Gastroesophageal sphincter (tissue), 4 donors: ENCODE measurements around the gene TBX20. TPM values are rescaled to one million over a fixed set of nuclear protein-coding genes. Genes with fewer than 3 reads are reported as not detected.

Experiments used
- ATAC-seq: fragments of 150-250 bp; one replicate; pipeline ENCODE4 v1.9.1; 2016; ENCODE audit warnings: mild to moderate bottlenecking, moderate library complexity
- H3K27ac ChIP-seq, 4 donors: fragments of 200-600 bp; sonication (generic) in 3 of 4; 1 replicate in 3 of 4; 2 replicates in 1 of 4; pipeline ENCODE4 v1.5.1; 2016 to 2019
- H3K27me3 ChIP-seq: fragments of 200-600 bp; sonication (generic); one replicate; pipeline ENCODE4 v1.5.1; 2019
- H3K36me3 ChIP-seq, 2 donors: fragments of 200-600 bp; sonication (generic); one replicate each; pipeline ENCODE4 v1.5.1; 2019; ENCODE audit warnings: control low read depth in 1 of 2
- H3K4me1 ChIP-seq, 3 donors: fragments of 200-600 bp; sonication (generic); 1 replicate in 2 of 3; 2 replicates in 1 of 3; pipeline ENCODE4 v1.5.1; 2016 to 2019; ENCODE audit warnings: control low read depth in 2 of 3
- H3K4me3 ChIP-seq, 2 donors: fragments of 200-600 bp; sonication (generic); one replicate each; pipeline ENCODE4 v1.5.1; 2019; ENCODE audit warnings: mild to moderate bottlenecking in 1 of 2, moderate library complexity in 1 of 2
- H3K9me3 ChIP-seq, 3 donors: fragments of 200-600 bp; sonication (generic); one replicate each; pipeline ENCODE4 v1.5.1; 2017 to 2019; ENCODE audit warnings: control low read depth in 2 of 3
- CTCF ChIP-seq, 4 experiments: fragments of 200-600 bp in 2 of 4; fragments of 450-650 bp in 2 of 4; sonication (generic) in 1 of 4; IDR thresholded peaks; one replicate each; pipeline ENCODE4 v1.5.1; 2017 to 2019; ENCODE audit warnings: antibody characterized with exemption in 4 of 4, mild to moderate bottlenecking in 2 of 4, moderate library complexity in 2 of 4
- EP300 ChIP-seq: sonication (generic); formaldehyde crosslinking; IDR thresholded peaks from one replicate; pipeline ENCODE4 v1.6.1; 2017; ENCODE audit warnings: antibody characterized with exemption, mild to moderate bottlenecking
- POLR2A ChIP-seq, 2 donors: fragments of 450-650 bp; IDR thresholded peaks; one replicate each; pipeline ENCODE4 v1.6.1; 2017; ENCODE audit warnings: antibody characterized with exemption in 2 of 2, mild to moderate bottlenecking in 2 of 2, moderate library complexity in 1 of 2
- POLR2AphosphoS5 ChIP-seq: sonication (generic); formaldehyde crosslinking; IDR thresholded peaks from one replicate; pipeline ENCODE4 v1.6.1; 2017; ENCODE audit warnings: antibody characterized with exemption
- WGBS, 2 donors: methylation state at CpG; one replicate each; pipeline ENCODE4 v1.1.5; 2018; ENCODE audit warnings: low coverage in 1 of 2; 5-methylcytosine and 5-hydroxymethylcytosine counted together
- total RNA-seq, 4 donors: library from RNA; depleted of rRNA; stranded (reverse); fragments of >200 nt; gene quantifications; one replicate each; pipeline ENCODE4 v1.1.0, GENCODE V29; 2016

The TBX20 gene
- total RNA-seq, 4 donors from 2014 or later, result 0.54 to 5.4 TPM; not detected in 2

- no peak for ATAC-seq
- H3K4me1 ChIP-seq, result peaks cover 0 to 39% (median 14%) of the 10 kb centered on the region in 3 donors
- no peak overlapping the region for H3K4me3 ChIP-seq
- H3K36me3 ChIP-seq, result no peaks in the 10 kb centered on the region
- 12 to 20% methylated on average over 12 to 15 of the region's 19 CpGs for WGBS, 2 donors
- no peak for TF ChIP-seq POLR2A (IDR thresholded peaks at IDR 0.05)
- no peak for TF ChIP-seq EP300
- TF ChIP-seq CTCF (IDR thresholded peaks at IDR 0.05), result no peak
- TF ChIP-seq POLR2AphosphoS5, result no peak
- H3K27ac ChIP-seq, result no peak overlapping the region
- H3K27me3 ChIP-seq, result peaks cover 100% of the 10 kb centered on the region
- H3K9me3 ChIP-seq, result peaks cover 0 to 5% (median 0%) of the 10 kb centered on the region in 3 donors
Observed at GRCh38 chr7:35255443-35256255, 1.7 kb upstream of the TBX20 start.

GRCh38 chr7:35254496-35255442 is 869 bp upstream of the TBX20 start:
- peaks cover 100% of the 10 kb centered on the region for H3K27me3 ChIP-seq
- WGBS, 2 donors, result 7 to 29% methylated on average over 16 to 32 of the region's 45 CpGs
- ATAC-seq, result no peak
- no peak overlapping the region for H3K27ac ChIP-seq
- no peak for TF ChIP-seq POLR2A (IDR thresholded peaks at IDR 0.05)
- TF ChIP-seq POLR2AphosphoS5, result no peak
- no peak for TF ChIP-seq CTCF (IDR thresholded peaks at IDR 0.05)
- TF ChIP-seq EP300, result no peak
- peaks cover 0 to 39% (median 14%) of the 10 kb centered on the region in 3 donors for H3K4me1 ChIP-seq
- peak overlapping the region in 1 of 2 donors; percentile 53 for H3K4me3 ChIP-seq
- peaks cover 0 to 5% (median 0%) of the 10 kb centered on the region in 3 donors for H3K9me3 ChIP-seq
- H3K36me3 ChIP-seq, result no peaks in the 10 kb centered on the region

GRCh38 chr7:35253460-35253709 is 515 bp downstream of the TBX20 start:
- WGBS, 2 donors, result no CpG with 5 or more reads among the region's 21 CpGs
- TF ChIP-seq EP300, result no peak
- no peak for TF ChIP-seq CTCF (IDR thresholded peaks at IDR 0.05)
- no peak for TF ChIP-seq POLR2AphosphoS5
- no peak for TF ChIP-seq POLR2A (IDR thresholded peaks at IDR 0.05)
- Histone ChIP-seq H3K4me3 (peak overlapping the region; percentile 23 to 53), H3K4me1 (peaks cover 0 to 32% (median 14%) of the 10 kb centered on the region in 3 donors), H3K27me3 (peaks cover 100% of the 10 kb centered on the region), H3K9me3 (peaks cover 0 to 5% (median 0%) of the 10 kb centered on the region in 3 donors), H3K27ac (no peak overlapping the region), H3K36me3 (no peaks in the 10 kb centered on the region)
- no peak for ATAC-seq

- WGBS, 2 donors, result 5 to 11% methylated on average over 11 to 13 of the region's 16 CpGs
- peaks cover 100% of the 10 kb centered on the region for H3K27me3 ChIP-seq
Observed at GRCh38 chr7:35252612-35253459, 1.1 kb downstream of the TBX20 start.

More at GRCh38 chr7:35252612-35253459, 1.1 kb downstream of the TBX20 start:
- peaks cover 0 to 5% (median 0%) of the 10 kb centered on the region in 3 donors for H3K9me3 ChIP-seq
- H3K27ac ChIP-seq, result no peak overlapping the region
- H3K4me3 ChIP-seq, result peak overlapping the region; percentile 23 to 53
- TF ChIP-seq CTCF (IDR thresholded peaks at IDR 0.05), result no peak
- no peak for TF ChIP-seq POLR2AphosphoS5
- no peak for TF ChIP-seq POLR2A (IDR thresholded peaks at IDR 0.05)
- TF ChIP-seq EP300, result no peak
- ATAC-seq, result no peak
- no peaks in the 10 kb centered on the region for H3K36me3 ChIP-seq
- H3K4me1 ChIP-seq, result peaks cover 0 to 26% (median 14%) of the 10 kb centered on the region in 3 donors
